Activated gamma-delta T cell (primary cell): ENCODE measurements around the gene CCSER1.
"Not testable (repeated sequence)": the region's sequence is repeated elsewhere in the genome, so short reads cannot be mapped to it uniquely, and the experiment has no call there.

ENCODE experiments used
- DNase-seq: peaks from one replicate; lab custom pipeline; 2025; lab: John Stamatoyannopoulos, UW

CCSER1 gene

GRCh38 chr4:91058345-91058744 lies 931.2 kb downstream of the CCSER1 start:
- no peak for DNase-seq

GRCh38 chr4:91064157-91064853 lies 937.1 kb downstream of the CCSER1 start:
- DNase-seq, result no peak

DNA sequence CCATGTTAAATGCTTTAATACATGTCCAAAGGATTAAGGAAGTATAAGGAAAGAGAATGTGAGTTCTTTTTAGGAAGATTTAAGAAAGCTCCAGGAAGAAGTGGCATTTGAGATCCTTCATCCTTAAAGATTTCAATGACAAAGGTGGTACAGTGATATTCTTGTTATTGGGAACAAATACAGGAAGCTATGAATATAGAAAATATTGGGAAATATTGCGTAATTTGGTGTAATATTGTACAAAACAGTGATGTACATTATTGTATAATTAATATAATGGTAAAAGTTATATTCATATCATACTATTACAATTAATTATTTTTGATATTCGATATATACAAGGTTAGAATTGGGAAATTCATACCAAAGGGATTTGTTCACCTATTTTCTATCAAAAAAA lies 937.9 kb downstream of the CCSER1 start:
- DNase-seq, result no peak

GRCh38 chr4:91070736-91071135 lies 943.5 kb downstream of the CCSER1 start:
- no peak for DNase-seq

- DNase-seq, result no peak
Observed at GRCh38 chr4:91076147-91076546, 949.0 kb downstream of the CCSER1 start.

GRCh38 chr4:91085961-91086360 lies 958.8 kb downstream of the CCSER1 start:
- no peak for DNase-seq

DNA sequence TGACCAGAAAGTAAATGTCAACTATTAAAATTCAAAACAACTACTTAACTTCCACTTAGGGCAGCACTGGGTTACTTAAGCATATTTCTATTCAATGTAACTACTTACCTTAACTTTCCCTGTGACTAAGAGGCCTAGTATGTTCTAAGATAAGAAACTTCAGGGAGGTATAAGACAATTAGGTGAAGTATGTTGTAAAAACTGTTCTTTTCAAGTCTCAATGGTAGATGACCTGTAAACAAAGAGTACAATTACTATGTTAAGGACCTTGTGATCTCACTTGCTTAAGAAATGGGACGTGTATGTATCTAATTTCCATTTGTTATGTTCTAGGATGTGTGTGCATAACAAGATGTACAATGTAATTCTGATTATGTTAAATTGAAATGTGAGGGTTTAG lies 960.5 kb downstream of the CCSER1 start:
- DNase-seq, result no peak

DNA sequence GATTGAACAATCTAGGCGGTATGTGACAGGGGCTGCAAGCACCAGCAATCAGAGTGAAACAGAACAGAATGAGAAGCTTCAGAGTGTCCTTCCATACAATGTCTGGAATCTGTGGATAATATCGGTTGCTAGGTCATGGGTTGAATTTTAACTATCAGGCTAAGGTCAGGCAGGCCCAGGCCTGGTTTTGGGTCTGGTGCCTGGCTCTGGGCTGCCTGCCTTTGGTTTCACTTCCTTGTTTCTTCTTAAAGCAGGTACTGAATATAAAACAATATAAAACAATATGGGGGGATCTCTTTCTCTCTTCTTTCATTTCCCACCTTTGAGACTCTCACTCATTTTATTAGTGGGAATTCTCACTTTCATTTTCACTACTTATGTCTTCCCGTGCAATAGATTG lies 962.0 kb downstream of the CCSER1 start:
- DNase-seq, result no peak

GRCh38 chr4:91092398-91092980 lies 965.3 kb downstream of the CCSER1 start:
- DNase-seq, result no peak

GRCh38 chr4:91094220-91094619 lies 967.0 kb downstream of the CCSER1 start:
- DNase-seq, result not testable (repeated sequence)

- DNase-seq, result no peak
Observed at GRCh38 chr4:91099666-91100065, 972.5 kb downstream of the CCSER1 start.

DNA sequence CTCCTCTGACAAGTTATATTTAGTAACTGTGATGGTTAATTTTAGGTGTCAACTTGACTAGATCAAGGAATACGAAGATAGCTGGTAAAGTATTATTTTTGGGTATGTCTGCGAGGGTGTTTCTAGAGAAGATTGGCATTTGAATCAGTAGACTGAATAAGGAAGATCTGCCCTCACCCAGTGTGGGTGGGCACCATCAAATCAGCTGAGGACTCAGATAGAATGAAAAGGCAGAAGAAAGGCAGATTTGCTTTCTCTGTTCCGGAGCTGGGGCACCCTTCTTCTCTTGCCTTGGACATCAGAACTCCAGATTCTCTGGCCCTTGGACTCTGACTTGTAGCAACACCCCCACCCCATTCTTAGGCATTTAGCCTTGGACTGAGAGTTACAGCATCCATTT lies 981.6 kb downstream of the CCSER1 start:
- DNase-seq, result no peak

DNA sequence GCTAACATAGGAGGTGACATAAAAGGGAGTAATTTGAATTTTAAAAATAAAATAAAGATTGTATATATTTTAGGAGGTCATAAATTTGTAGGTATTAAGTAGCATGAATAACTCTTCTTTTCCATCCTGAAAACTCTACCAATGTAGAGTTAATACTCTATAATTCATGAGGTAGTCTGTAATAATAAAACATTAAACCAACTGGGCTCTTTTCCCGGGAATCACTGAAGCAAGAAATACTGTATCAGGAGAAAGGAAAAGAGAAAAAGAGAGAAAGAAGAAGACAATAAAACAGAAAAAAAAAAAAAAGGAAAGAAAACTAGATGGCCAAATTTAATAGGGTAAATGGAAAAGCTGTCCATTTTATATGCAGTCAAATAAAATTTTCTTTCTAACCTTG lies 984.4 kb downstream of the CCSER1 start:
- DNase-seq, result no peak

- no peak for DNase-seq
Observed at GRCh38 chr4:91113130-91113706, 986.0 kb downstream of the CCSER1 start.

GRCh38 chr4:91114386-91114785 lies 987.2 kb downstream of the CCSER1 start:
- DNase-seq, result no peak

GRCh38 chr4:91116861-91117260 lies 989.7 kb downstream of the CCSER1 start:
- no peak for DNase-seq

DNA sequence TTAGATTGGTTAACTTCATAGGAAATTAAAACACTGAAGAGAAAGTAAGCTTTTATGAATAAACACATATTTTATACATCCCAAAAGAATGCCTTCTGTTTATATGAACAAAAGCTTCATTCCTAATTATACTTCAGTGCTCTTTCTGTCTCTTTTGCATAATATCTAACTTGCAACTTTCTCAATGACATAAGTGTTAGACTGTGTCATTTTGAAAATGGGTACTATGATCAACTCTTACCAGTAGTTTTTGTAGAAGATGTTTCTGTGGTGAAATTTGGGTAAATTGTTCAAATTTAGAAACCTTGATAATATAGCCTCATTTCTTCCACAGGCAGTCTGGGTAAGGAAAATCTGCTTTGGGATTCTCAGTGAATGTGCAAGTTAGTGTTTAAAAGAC lies 991.4 kb downstream of the CCSER1 start:
- no peak for DNase-seq

GRCh38 chr4:91123742-91124141 lies 996.5 kb downstream of the CCSER1 start:
- DNase-seq, result no peak

DNA sequence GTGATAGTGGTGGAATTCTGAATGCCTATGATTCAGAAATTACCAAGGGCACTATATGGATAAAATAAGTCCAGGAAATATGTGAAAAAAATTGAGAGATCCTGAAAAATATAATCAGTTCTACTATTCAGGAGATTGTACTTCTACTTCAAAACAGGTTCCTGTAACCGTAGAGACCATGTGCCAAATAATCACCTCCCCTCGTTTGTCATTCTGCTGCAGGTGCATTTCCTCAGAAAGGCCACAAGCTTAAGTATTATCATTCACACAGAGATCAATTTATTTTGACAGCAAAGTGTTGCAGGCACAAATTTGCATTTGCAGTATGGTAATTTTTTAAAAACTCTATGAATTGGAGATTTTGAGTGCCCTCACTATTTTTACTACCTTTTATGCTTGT lies 1000.0 kb downstream of the CCSER1 start:
- DNase-seq, result no peak

GRCh38 chr4:91127831-91128230 lies 1000.6 kb downstream of the CCSER1 start:
- DNase-seq, result no peak

DNA sequence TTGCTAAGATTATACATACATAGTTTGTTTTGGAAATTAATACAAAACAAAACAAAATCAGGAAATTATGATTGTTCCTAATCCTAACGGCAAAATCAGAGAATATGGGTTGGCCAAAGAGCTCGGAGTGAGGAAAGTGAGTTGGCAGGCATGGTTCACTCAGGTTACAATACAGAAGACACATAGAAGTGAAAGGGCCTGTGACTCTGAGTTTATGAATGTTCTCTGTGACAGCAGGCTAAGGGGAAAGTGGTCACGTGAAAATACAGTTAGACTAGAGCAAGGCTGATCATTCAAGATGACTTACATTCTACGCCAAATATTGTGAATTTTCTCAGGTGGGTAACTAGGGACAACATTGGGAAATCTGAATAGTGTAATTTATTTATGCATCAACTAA lies 1001.3 kb downstream of the CCSER1 start:
- no peak for DNase-seq

- peak; percentile 0 for DNase-seq
Observed at GRCh38 chr4:91147067-91147466, 1019.9 kb downstream of the CCSER1 start.

- DNase-seq, result not testable (repeated sequence)
Observed at GRCh38 chr4:91154041-91154440, 1026.8 kb downstream of the CCSER1 start.
